Breast epithelium (tissue), 4 donors: ENCODE data around the gene SERPINA12. TPM values are rescaled to one million over a fixed set of nuclear protein-coding genes. Genes with fewer than 3 reads are reported as not detected.

Experiments used
- DNase-seq, 2 donors: peaks; one replicate each; pipeline ENCODE4 v3.0.0-alpha.2; 2019; ENCODE audit warnings: low spot score in 2 of 2
- H3K27ac ChIP-seq, 2 donors: fragments of 200-600 bp; sonication (generic) in 1 of 2; one replicate each; pipeline ENCODE4 v1.5.1; 2016 to 2019; ENCODE audit warnings: mild to moderate bottlenecking in 1 of 2
- H3K27me3 ChIP-seq, 2 donors: fragments of 200-600 bp; sonication (generic) in 1 of 2; one replicate each; pipeline versions ENCODE4 v1.5.1 to v1.6.0; 2017 to 2019; ENCODE audit warnings: control low read depth in 1 of 2, mild to moderate bottlenecking in 1 of 2
- H3K36me3 ChIP-seq: fragments of 200-600 bp; one replicate; pipeline ENCODE4 v1.5.1; 2019
- H3K4me1 ChIP-seq, 2 donors: fragments of 200-600 bp; sonication (generic); one replicate each; pipeline ENCODE4 v1.5.1; 2016 to 2019; ENCODE audit warnings: control low read depth in 1 of 2
- H3K4me3 ChIP-seq, 3 donors: fragments of 200-600 bp; sonication (generic); 1 replicate in 2 of 3; 2 replicates in 1 of 3; pipeline ENCODE4 v1.5.1; 2016 to 2019; ENCODE audit warnings: mild to moderate bottlenecking in 3 of 3, moderate library complexity in 2 of 3
- H3K9me3 ChIP-seq, 2 donors: fragments of 200-600 bp; sonication (generic) in 1 of 2; one replicate each; pipeline ENCODE4 v1.5.1; 2016 to 2019; ENCODE audit warnings: control low read depth in 1 of 2
- POLR2A ChIP-seq: fragments of 450-650 bp; IDR thresholded peaks from one replicate; pipeline ENCODE4 v1.6.1; 2016; ENCODE audit warnings: antibody characterized with exemption, mild to moderate bottlenecking, moderate library complexity
- POLR2AphosphoS5 ChIP-seq, 3 donors: sonication (generic); formaldehyde crosslinking; IDR thresholded peaks; one replicate each; pipeline ENCODE4 v1.6.1; 2017; ENCODE audit warnings: antibody characterized with exemption in 3 of 3
- intact Hi-C: fragments of 100-400 bp; cut with DNase I; formaldehyde crosslinking; loops from one replicate; pipeline ENCODE4 v1.15.1; 2023; ENCODE audit warnings: low total_unique reads
- total RNA-seq, 3 donors: library from RNA; depleted of rRNA; stranded (reverse); fragments of >200 nt; gene quantifications; one replicate each; pipeline ENCODE4 v1.1.0, GENCODE V29; 2016
- TF ChIP-seq, protein P1 (sequence below), 3 donors: fragments of 450-650 bp; IDR thresholded peaks; one replicate each; pipeline ENCODE4 v1.5.1; 2016 to 2017; ENCODE audit warnings: antibody characterized with exemption in 3 of 3, mild to moderate bottlenecking in 3 of 3, moderate library complexity in 3 of 3

SERPINA12 gene
- total RNA-seq, 3 donors from 2014 or later = not detected

DNA sequence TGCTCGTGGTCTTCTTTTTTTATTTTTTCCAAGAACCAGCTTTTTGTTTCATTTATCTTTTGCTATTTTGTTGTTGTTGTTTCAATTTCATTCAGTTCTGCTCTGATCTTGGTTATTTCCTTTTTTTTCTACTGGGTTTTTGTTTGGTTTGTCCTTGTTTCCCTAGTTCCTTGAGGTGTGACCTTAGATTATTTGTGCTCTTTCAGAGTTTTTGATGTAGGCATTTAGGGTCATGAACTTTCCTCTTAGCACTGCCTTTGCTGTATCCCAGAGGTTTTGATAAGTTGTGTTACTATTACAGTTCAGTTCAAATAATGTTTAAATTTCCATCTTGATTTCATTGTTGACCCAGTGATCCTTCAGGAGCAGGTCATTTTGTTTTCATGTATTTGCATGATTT lies 53.3 kb downstream of the SERPINA12 start:
- Histone ChIP-seq H3K27ac (no peak overlapping the region), H3K4me1 (no peaks in the 10 kb centered on the region), H3K4me3 (no peak overlapping the region), H3K36me3 (no peaks in the 10 kb centered on the region), H3K27me3 (no peaks in the 10 kb centered on the region), H3K9me3 (peaks cover 8 to 29% of the 10 kb centered on the region in 2 donors)
- no peak for TF ChIP-seq POLR2AphosphoS5 (IDR thresholded peaks at IDR 0.05)
- TF ChIP-seq, protein P1, sequence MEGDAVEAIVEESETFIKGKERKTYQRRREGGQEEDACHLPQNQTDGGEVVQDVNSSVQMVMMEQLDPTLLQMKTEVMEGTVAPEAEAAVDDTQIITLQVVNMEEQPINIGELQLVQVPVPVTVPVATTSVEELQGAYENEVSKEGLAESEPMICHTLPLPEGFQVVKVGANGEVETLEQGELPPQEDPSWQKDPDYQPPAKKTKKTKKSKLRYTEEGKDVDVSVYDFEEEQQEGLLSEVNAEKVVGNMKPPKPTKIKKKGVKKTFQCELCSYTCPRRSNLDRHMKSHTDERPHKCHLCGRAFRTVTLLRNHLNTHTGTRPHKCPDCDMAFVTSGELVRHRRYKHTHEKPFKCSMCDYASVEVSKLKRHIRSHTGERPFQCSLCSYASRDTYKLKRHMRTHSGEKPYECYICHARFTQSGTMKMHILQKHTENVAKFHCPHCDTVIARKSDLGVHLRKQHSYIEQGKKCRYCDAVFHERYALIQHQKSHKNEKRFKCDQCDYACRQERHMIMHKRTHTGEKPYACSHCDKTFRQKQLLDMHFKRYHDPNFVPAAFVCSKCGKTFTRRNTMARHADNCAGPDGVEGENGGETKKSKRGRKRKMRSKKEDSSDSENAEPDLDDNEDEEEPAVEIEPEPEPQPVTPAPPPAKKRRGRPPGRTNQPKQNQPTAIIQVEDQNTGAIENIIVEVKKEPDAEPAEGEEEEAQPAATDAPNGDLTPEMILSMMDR (IDR thresholded peaks at IDR 0.05) = no peak
- no peak for TF ChIP-seq POLR2A
- no peak for DNase-seq
- intact Hi-C loops = no loop called here

DNA sequence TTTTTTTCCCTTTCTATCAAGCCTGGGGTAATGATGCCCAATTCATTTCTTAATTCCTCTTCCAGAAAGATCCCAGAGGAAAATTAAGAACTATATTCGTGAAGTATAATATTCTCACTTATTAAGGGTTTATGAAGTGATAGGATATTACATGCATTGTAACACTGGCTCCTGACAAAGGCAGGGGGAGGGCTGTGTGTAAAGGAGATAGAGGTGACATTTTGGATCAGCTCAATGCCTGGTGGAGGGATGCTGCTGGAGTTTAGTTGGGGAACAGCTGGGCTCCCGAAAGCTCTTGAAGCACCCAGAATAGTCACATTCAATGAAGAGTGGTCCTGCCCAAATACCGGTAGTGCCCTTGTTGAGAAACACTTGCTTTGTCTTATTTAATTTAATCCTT lies 57.4 kb downstream of the SERPINA12 start:
- H3K4me3 ChIP-seq = no peak overlapping the region
- no peak overlapping the region for H3K27ac ChIP-seq
- no peaks in the 10 kb centered on the region for H3K4me1 ChIP-seq
- TF ChIP-seq, protein P1 (IDR thresholded peaks at IDR 0.05) = no peak
- no peak for TF ChIP-seq POLR2AphosphoS5 (IDR thresholded peaks at IDR 0.05)
- TF ChIP-seq POLR2A = no peak
- no peak for DNase-seq
- H3K36me3 ChIP-seq = no peaks in the 10 kb centered on the region
- H3K27me3 ChIP-seq = no peaks in the 10 kb centered on the region
- peaks cover 0 to 8% of the 10 kb centered on the region in 2 donors for H3K9me3 ChIP-seq
- intact Hi-C loops = no loop called here

DNA sequence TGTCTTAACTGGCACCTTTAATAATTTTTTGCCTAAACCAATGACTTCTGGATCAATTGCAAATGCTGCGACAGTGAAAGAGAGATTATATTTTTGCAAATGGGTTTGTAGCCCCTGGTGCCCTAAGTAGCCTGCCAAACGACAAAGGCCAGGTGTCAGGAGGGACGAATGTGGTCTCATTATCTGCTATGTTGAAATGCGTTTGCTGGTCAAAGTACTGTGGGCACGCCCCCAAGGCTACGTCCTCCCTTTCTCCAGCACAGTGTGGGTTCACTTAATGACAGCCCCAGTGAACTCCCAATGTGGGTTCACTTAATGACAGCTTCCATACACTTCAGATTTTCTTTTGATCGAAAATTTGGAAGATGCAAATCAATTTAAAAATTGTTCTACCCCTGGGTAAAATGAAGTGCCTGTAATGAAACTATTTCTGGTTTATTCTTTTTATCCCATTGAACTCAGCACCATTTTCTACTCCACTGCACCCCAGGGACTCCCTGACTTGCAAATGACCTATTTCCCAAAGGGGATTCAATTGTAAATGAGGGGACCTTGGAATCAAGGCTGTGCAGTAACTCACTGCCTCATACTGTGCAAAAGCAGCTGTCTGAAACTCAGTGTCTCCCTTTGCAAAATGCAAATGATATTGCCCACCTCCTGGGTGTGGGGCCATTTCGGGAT lies 58.0 kb downstream of the SERPINA12 start:
- no peak overlapping the region for H3K4me3 ChIP-seq
- TF ChIP-seq, protein P1 (IDR thresholded peaks at IDR 0.05) = no peak
- TF ChIP-seq POLR2A = no peak
- no peak for TF ChIP-seq POLR2AphosphoS5 (IDR thresholded peaks at IDR 0.05)
- no peak for DNase-seq
- no peaks in the 10 kb centered on the region for H3K4me1 ChIP-seq
- no peak overlapping the region for H3K27ac ChIP-seq
- peaks cover 0 to 2% of the 10 kb centered on the region in 2 donors for H3K9me3 ChIP-seq
- no peaks in the 10 kb centered on the region for H3K36me3 ChIP-seq
- H3K27me3 ChIP-seq = no peaks in the 10 kb centered on the region
- intact Hi-C loops = no loop called here

DNA sequence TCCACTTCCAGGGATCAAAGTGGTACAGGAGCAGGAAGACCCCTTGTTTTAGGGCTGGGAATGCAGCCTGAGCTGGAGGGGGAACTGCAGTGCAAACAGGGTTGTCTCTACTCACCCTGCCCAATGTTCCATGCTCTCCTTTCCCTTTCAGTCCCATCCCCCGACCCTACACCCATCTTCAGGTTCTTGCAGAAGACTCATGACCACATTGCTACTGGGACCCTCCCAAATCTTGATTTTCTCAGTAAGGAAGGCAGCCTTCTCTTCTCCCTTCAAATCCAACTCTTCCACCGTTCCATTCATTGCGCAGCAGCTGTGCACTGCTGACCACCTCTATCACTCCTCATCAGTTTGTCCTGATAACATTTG lies 58.6 kb downstream of the SERPINA12 start:
- intact Hi-C loops = no loop called here
- no peaks in the 10 kb centered on the region for H3K4me1 ChIP-seq

DNA sequence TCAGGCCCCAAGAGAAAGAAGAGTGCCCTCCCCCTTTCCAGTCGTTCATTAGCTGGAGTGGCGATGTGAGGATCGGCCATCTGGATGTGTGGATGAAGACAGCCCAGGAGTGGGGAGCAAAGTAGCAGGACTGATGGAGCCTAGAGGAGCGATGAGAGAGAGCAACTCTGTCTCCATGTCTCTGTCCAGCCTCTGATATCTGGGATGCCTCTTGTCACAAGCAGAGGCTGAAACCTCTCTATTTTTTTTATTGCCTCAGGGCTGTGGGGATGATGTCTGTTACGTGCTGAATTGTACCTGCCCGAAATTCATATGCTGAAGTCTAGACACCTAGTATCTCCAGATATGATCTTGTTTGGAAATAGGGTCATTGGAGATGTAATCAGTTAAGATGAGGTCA lies 59.3 kb downstream of the SERPINA12 start:
- Histone ChIP-seq H3K4me3 (no peak overlapping the region), H3K4me1 (no peaks in the 10 kb centered on the region), H3K9me3 (no peaks in the 10 kb centered on the region), H3K27me3 (no peaks in the 10 kb centered on the region), H3K27ac (no peak overlapping the region), H3K36me3 (no peaks in the 10 kb centered on the region)
- intact Hi-C loops = no loop called here
- DNase-seq = no peak
- TF ChIP-seq, protein P1 (IDR thresholded peaks at IDR 0.05) = no peak
- TF ChIP-seq POLR2AphosphoS5 (IDR thresholded peaks at IDR 0.05) = no peak

More for the DNA sequence above, 58.6 kb downstream of the SERPINA12 start:
- H3K36me3 ChIP-seq = no peaks in the 10 kb centered on the region
- H3K27me3 ChIP-seq = no peaks in the 10 kb centered on the region
- H3K9me3 ChIP-seq = no peaks in the 10 kb centered on the region
- no peak overlapping the region for H3K27ac ChIP-seq
- TF ChIP-seq, protein P1 (IDR thresholded peaks at IDR 0.05) = no peak
- TF ChIP-seq POLR2A = no peak
- H3K4me3 ChIP-seq = no peak overlapping the region
- DNase-seq = no peak
